NCI-H345 (cell line): ENCODE results near the gene NMT1.
A peak's percentile ranks its signal among the peaks of the same experiment; 100 is the strongest.

Source experiments
- DNase-seq: peaks from one replicate; lab custom pipeline; 2025; lab: John Stamatoyannopoulos, UW

NMT1 gene

DNA sequence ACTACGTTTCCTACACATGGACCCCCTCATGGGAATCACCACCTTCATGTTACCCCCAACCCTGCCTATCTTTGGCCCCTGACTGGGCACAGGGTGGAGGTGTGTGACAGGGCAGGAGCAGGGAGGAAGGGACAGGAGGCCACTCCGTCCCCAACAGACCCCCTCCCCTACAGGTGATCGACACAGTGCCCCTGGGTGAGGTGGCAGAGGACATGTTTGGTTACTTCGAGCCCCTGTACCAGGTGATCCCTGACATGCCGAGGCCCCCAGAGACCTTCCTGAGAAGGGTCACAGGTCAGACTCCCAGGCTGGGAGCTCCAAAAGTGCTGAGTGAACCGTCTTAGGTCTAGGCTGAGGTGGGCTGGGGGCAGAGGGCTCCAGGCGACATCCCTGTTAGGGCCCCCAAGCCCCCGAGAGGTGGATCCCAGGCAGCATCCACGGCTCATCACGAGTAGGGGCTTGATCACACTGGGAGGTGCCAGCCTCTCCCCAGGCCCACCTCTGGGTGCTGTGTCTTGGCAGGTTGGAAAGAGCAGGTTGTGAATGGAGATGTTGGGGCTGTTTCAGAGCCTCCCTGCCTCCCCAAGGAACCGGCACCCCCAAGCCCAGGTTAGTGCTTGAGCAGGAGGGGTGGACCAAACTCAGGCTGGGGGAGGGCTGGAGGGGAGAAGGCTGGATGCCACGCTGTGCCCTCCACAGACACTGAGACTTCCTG, 75.9 kb downstream of the NMT1 start:
- DNase-seq: no peak

DNA sequence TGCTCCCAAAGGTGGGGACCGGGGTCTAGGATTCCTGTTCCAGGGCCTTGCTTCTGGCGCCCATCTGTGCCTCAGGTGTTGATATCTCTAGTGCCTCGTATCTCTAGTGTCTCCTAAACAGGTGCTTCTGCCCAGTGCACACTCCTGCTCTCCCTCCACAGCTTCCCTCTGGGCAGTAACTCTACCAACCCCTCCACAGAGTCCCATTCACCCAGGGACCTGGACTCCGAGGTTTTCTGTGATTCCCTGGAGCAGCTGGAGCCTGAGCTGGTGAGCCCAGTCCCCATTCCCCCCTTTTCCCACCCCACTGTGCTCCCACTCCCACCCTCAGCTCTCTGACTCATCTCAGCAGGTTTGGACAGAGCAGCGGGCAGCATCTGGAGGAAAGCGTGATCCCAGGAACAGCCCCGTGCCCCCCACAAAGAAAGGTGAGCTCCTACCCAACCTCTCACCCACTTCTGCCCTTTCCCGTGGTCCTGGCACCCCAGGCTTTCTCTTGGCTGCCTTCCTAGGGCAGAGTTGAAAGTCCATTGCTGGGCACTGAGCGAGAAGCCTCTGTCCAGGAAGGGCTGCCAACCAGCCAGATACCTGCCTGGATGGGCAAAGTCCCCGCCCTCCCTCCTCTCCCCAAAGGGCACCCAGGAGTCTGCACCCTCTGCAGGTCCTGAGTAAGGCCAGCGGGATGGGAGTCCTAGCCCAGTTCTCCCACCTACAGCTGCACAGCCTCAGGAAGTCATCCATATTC, 76.6 kb downstream of the NMT1 start:
- DNase-seq: no peak

DNA sequence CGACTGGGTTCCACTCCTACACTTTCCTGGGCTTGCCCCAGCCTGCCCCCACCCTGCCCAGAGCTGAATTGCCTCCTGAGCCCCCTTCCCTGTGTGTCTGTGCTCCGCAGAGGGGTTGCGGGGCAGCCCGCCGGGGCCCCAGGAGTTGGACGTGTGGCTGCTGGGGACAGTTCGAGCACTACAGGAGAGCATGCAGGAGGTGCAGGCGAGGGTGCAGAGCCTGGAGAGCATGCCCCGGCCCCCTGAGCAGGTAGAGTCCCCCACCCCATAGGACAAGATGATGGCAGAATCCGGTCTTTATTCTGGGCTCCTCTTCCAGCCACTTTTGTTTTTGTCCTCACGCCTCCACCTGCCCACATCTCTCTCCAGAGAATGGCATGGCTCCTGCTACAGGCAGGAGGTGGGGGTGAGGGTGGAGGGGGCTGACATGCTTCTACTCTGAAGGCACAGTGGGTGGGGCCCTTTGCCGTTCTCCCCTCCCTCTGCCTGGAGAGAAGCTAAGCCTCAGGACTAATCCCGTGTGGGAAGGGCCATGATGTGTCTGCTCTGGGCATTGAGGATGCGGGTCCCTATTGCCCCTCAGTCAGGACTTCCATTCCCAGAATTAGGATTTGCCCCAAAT, 77.9 kb downstream of the NMT1 start:
- peak; percentile 38 for DNase-seq

- DNase-seq: peak; percentile 38
Measured at GRCh38 chr17:45139533-45139920, 78.4 kb downstream of the NMT1 start.

GRCh38 chr17:45143094-45143670, 82.1 kb downstream of the NMT1 start:
- DNase-seq: no peak

DNA sequence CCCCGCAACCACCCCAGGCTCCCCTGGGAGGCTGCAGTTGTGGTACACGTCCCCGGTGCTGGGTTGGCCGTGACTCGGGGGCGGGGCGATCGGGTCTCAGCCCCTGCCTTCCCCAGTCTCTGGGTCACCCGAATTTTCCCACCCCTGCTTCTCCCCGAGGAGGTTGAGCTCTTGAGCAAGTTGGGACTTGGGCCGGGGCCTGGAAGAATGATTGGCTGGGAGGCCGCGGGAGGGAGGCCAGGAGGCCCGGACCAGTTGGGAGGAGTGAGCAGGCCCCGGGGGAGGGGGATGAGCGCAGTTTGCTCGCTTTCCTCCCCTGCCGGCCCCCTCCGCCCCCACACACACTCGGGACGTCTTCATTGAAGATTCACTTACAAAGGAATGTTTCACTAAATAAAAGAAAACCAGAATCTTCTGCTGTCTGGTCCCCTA, 82.7 kb downstream of the NMT1 start:
- no peak for DNase-seq

DNA sequence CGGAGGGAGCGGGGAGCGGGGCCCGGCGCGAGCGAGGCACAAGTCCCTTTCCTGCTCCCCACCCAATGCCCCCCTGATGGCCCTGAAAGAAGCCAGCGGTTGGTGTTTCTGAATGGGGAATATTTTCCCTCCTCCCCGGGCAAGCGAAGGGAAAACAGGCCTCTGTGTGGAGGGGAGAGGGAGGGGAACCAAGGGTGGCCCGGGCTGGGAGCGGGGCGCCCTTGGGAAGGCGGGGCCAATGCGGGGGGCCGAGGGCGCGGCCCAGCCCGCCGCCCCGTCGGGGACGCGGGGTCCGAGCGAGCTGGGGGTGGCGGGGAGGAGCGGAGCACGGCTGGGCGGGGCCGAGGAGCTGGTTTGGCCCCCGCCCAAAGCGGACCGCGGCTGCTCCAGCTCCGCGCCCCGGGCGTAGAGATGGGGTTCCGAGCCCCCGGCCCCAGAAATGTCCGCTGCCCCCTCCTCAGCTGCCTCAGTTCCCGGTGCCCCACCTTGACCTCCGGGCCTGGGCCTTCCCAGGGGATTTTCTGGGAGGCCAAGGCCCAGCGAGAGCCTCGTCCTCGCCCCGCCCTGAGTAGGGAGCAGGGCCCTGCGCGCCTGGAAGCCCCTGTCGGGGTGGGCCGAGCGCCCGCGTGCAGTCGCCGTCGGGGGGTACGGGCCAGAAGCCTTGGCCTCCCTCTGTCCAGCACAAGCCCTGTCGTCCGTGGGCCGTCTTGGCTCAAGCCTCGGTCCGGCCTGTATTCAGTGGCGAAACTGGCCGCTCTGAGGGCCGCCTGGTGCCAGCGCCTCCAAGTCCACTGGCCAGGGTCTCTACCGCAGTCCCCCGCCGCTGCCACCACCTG, 83.3 kb downstream of the NMT1 start:
- DNase-seq: no peak

DNA sequence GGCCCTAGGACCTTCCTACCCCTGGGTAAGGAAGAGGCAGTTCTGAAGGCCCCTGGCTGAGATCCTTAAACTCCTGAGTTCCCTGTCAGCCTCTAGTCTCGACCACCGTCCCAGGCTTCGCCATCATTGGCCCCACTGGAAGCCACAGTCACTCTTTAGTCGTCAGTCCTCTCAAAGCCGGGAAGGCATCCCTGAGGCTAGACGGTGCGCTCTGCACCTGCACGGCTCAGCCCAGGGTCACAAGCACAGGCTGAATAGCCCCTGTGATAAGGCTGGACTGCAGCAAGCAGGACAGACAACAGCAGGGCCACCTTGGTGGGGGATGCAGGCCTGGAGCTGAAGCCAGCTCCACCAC, 83.9 kb downstream of the NMT1 start:
- DNase-seq: no peak

DNA sequence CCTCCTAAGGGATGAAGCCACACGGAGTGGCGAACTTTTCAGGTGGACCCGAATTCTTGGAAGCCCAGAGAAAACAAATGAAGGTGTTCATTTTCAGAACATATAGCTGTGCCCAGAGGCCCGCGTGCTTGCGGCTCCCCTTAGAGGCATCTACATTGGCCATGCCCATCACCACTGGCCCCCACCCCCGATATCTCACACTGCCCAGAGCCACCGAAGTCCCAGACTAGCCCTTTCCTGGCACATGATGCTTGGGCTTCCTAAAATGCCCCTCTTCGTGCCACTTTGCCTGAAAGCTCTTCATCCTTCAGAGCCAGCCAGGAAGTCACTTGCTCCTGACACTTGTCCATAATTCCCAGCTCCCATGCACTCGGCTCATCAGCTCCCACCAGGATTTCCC, 85.0 kb downstream of the NMT1 start:
- no peak for DNase-seq

DNA sequence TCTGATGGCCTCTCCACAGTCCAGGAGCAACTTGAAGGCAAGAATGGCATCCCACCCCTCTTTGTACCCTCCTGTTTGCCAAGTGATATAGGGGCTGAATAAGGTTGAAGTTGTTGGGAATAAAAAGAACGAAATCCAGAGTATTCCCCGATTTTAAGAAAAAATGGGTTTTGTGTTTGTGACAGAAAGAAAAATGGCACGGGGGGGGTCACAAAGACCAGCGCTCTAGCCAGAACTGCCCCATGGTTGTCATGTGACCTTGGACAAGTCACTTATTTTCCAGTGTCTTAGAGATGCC, 85.4 kb downstream of the NMT1 start:
- DNase-seq: no peak

GRCh38 chr17:45146890-45147580, 85.9 kb downstream of the NMT1 start:
- peak; percentile 85 for DNase-seq

DNA sequence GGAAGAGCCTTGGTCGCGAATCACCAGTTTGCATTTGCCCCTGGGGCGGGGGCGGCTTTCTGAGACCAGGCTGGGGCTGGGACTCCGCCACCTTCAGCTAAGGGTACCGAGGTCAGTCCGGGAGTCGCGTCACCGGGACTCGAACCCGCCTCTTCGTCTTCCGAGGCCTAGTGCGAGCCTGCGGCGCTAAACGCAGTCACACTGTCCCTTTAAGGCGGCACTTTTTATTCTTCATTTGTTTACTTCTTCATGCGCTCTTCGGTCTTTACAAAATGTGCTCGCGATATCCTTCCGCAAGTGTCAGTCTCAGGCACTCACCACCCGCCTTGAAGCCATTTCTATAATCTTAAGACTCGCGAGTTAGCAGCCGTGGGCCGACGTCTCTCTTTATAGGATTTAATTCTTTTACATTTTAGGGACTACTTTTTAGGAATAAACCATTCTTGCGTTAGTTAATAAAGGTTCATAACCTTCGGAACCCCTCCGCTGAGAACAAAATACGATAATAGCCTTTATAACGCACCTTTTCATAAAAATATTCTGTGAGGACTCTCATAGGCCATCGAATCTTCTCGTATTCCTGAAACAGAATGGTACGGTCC, 86.6 kb downstream of the NMT1 start:
- peak; percentile 91 for DNase-seq

DNA sequence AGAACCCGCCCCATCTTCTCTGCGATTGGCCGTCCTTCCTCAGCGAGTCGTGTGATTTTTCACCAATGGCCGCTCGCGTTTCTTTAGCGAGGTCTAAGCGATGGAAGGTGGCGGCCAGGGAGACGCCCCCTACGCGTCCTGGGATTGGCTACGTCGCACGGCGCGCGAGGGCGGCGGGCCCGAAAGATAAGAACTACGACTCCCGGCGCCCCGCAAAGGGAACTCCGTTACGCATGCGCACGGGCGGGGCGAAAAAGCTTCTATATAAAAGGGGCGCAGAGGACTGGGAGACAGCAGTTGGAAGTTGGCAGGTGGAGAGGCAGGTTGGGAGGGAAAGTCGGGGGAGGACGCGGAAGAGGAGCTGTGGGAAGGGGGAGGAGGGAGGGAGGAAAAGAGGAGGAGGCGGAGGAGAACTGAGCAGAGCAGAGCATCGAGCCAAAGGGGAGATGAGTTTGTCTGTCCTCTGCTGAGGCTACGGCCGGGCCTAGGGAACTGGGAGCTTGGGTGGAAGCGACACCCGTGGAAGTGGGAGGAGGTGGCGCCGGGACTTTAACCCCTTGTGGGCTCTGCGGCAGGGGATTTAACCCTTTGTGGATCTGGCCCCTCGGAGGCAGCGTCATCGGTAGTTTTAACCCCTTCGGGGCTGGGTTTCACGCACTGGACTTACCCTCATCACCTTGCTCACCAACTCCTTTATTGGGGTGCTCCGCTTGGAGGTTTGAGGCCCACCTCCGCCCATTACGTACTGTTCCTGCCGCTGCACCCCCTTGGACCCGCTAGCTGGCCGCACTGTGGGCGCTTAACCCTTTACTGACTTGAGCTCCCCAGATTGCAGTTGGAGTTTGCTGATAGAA, 87.3 kb downstream of the NMT1 start, which contains the start of gene HEXIM1:
Gene HEXIM1 (plus strand): TSS at position 293 of the 854 bp plus-strand sequence. CDS start 716 bp downstream, outside the sequence.
- DNase-seq: peak; percentile 100

GRCh38 chr17:45149037-45149668, 88.0 kb downstream of the NMT1 start:
- peak; percentile 78 for DNase-seq

- peak; percentile 56 for DNase-seq
Measured at GRCh38 chr17:45149669-45150664, 88.8 kb downstream of the NMT1 start.

GRCh38 chr17:45150911-45151809, 90.0 kb downstream of the NMT1 start:
- no peak for DNase-seq

DNA sequence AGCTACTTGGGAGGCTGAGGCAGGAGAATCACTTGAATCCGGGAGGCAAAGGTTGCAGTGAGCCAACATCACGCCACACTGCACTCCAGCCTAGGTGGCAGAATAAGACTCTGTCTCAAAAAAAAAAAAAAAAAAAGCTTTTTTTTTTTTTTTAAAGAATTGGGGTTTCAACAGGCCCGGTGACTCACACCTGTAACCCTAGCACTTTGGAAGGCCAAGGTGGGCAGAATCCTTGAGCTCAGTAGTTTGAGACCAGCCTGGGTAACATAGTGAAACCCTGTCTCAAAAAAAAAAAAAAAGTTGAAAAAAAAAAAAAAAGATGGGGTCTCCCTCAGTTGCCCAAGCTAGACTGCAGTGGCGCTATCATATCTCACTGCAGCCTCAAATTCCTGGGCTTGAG, 93.9 kb downstream of the NMT1 start:
- no peak for DNase-seq
